Suprapubic skin (tissue), 4 donors: Measurements from ENCODE around the gene KAT2B. TPM values are rescaled to one million over a fixed set of nuclear protein-coding genes. Genes with fewer than 3 reads are reported as not detected.

ENCODE experiments used
- DNase-seq, 2 donors: peaks; one replicate each; pipeline ENCODE4 v3.0.0-alpha.2; 2019; ENCODE audit warnings: low spot score in 2 of 2
- H3K27ac ChIP-seq: fragments of 200-600 bp; sonication (generic); one replicate; pipeline ENCODE4 v1.5.1; 2019
- H3K27me3 ChIP-seq: fragments of 200-600 bp; sonication (generic); one replicate; pipeline ENCODE4 v1.5.1; 2019
- H3K36me3 ChIP-seq: fragments of 200-600 bp; sonication (generic); one replicate; pipeline ENCODE4 v1.5.1; 2019
- H3K4me1 ChIP-seq: fragments of 200-600 bp; sonication (generic); one replicate; pipeline ENCODE4 v1.5.1; 2019
- H3K4me3 ChIP-seq: fragments of 200-600 bp; sonication (generic); one replicate; pipeline ENCODE4 v1.5.1; 2019; ENCODE audit warnings: mild to moderate bottlenecking
- H3K9me3 ChIP-seq: fragments of 200-600 bp; sonication (generic); one replicate; pipeline ENCODE4 v1.5.1; 2019
- EP300 ChIP-seq: sonication (generic); formaldehyde crosslinking; IDR thresholded peaks from one replicate; pipeline ENCODE4 v1.6.1; 2017; ENCODE audit warnings: antibody characterized with exemption
- POLR2A ChIP-seq, 2 donors: fragments of 450-650 bp; IDR thresholded peaks; one replicate each; pipeline ENCODE4 v1.6.1; 2017; ENCODE audit warnings: antibody characterized with exemption in 2 of 2, mild to moderate bottlenecking in 2 of 2, moderate library complexity in 2 of 2
- POLR2AphosphoS5 ChIP-seq, 3 donors: sonication (generic); formaldehyde crosslinking; IDR thresholded peaks; one replicate each; pipeline ENCODE4 v1.6.1; 2017; ENCODE audit warnings: antibody characterized with exemption in 3 of 3
- WGBS: methylation state at CpG from one replicate; pipeline ENCODE4 v1.1.5; 2018; 5-methylcytosine and 5-hydroxymethylcytosine counted together
- total RNA-seq, 4 donors: library from RNA; depleted of rRNA; stranded (reverse); fragments of >200 nt; gene quantifications; one replicate each; pipeline ENCODE4 v1.1.0, GENCODE V29; 2016
- TF ChIP-seq, protein P1 (sequence below), 2 donors: fragments of 200-600 bp in 1 of 2; fragments of 450-650 bp in 1 of 2; sonication (generic) in 1 of 2; IDR thresholded peaks; one replicate each; pipeline ENCODE4 v1.5.1; 2016 to 2019; ENCODE audit warnings: antibody characterized with exemption in 2 of 2, mild to moderate bottlenecking in 1 of 2, moderate library complexity in 1 of 2

The KAT2B gene
- total RNA-seq: 10 to 100 TPM; 35.7 to 63.7 (median 40.2) TPM

DNA sequence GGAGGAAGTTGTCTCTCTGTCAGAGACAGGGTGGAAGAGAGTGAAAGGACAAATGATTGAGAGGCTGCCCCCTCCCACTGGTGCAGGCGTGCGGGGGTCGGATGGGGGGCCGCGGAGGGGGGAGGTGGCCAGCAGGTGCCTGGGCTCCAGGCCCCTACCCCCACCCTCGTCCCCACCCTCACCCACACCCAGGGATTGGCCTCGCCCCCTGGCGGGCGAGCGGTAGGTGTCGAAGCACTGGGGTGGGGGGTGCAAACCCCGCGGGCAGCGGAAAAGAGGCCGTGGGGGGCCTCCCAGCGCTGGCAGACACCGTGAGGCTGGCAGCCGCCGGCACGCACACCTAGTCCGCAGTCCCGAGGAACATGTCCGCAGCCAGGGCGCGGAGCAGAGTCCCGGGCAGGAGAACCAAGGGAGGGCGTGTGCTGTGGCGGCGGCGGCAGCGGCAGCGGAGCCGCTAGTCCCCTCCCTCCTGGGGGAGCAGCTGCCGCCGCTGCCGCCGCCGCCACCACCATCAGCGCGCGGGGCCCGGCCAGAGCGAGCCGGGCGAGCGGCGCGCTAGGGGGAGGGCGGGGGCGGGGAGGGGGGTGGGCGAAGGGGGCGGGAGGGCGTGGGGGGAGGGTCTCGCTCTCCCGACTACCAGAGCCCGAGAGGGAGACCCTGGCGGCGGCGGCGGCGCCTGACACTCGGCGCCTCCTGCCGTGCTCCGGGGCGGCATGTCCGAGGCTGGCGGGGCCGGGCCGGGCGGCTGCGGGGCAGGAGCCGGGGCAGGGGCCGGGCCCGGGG is at the start of gene KAT2B:
Gene KAT2B (plus strand): TSS at position 682 of the 783 bp plus-strand sequence. CDS start 32 bp downstream, at position 714.
- Histone ChIP-seq H3K27ac (peak within 1 kb of the TSS; percentile 90), H3K4me3 (peak within 1 kb of the TSS; percentile 92), H3K4me1 (peaks cover 49% of the 10 kb centered on the region), H3K9me3 (no peaks in the 10 kb centered on the region), H3K27me3 (no peaks in the 10 kb centered on the region), H3K36me3 (no peaks in the 10 kb centered on the region)
- TF ChIP-seq, protein P1, sequence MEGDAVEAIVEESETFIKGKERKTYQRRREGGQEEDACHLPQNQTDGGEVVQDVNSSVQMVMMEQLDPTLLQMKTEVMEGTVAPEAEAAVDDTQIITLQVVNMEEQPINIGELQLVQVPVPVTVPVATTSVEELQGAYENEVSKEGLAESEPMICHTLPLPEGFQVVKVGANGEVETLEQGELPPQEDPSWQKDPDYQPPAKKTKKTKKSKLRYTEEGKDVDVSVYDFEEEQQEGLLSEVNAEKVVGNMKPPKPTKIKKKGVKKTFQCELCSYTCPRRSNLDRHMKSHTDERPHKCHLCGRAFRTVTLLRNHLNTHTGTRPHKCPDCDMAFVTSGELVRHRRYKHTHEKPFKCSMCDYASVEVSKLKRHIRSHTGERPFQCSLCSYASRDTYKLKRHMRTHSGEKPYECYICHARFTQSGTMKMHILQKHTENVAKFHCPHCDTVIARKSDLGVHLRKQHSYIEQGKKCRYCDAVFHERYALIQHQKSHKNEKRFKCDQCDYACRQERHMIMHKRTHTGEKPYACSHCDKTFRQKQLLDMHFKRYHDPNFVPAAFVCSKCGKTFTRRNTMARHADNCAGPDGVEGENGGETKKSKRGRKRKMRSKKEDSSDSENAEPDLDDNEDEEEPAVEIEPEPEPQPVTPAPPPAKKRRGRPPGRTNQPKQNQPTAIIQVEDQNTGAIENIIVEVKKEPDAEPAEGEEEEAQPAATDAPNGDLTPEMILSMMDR (IDR thresholded peaks at IDR 0.05): peak; percentile 42 to 79
- TF ChIP-seq POLR2AphosphoS5 (IDR thresholded peaks at IDR 0.05) (peak in 1 of 3 donors; percentile 60), POLR2A (IDR thresholded peaks at IDR 0.05) (no peak), EP300 (no peak)
- 0% methylated on average over 16 of the region's 75 CpGs for WGBS
- DNase-seq: peak; percentile 85 to 87

DNA sequence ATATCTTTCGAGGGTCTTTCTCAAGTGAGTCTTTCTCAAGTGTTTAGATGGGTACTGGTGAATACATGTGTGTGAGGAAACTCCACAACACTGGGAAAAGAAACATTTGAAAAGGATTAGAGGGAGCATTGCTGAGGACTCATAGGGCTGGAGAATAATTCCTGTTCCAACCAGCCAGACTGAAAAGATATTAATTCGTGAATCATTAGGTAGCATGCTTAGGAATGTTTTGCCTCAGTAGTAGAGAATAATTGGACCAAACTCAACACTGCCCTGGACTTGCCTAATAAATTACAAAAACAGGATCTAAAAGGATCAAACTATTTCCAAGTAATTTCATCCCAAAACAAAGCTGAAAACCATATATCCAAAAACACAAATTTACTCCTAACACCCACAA is 45.5 kb upstream of the KAT2B start:
- DNase-seq: no peak
- Histone ChIP-seq H3K27me3 (no peaks in the 10 kb centered on the region), H3K9me3 (no peaks in the 10 kb centered on the region), H3K4me1 (no peaks in the 10 kb centered on the region), H3K27ac (no peak overlapping the region), H3K36me3 (no peaks in the 10 kb centered on the region), H3K4me3 (no peak overlapping the region)
- 81% methylated on average over 2 of the region's 2 CpGs for WGBS
- TF ChIP-seq POLR2AphosphoS5 (IDR thresholded peaks at IDR 0.05) (no peak), POLR2A (IDR thresholded peaks at IDR 0.05) (no peak)
- TF ChIP-seq, protein P1 (IDR thresholded peaks at IDR 0.05): no peak

DNA sequence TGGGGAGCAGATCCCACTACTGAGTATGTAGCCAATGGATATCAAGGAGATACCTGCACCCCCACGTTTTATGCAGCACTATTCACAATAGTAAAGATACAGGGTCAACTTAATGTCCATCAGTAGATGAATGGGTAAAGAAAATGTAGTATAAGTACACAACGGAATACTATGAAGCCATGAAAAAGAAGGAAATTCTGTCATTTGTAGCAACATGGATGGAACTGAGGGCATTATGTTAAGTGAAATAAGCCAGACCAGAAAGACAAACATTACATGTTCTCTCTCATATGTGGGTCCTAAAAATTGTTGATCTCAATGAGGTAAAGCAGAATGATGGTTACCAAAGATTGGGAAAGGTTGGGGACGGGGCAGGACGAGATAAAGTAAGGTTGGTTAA is 42.7 kb upstream of the KAT2B start:
- Histone ChIP-seq H3K27me3 (no peaks in the 10 kb centered on the region), H3K36me3 (no peaks in the 10 kb centered on the region), H3K4me3 (no peak overlapping the region), H3K9me3 (no peaks in the 10 kb centered on the region), H3K27ac (no peak overlapping the region), H3K4me1 (no peaks in the 10 kb centered on the region)
- 92% methylated on average over 4 of the region's 4 CpGs for WGBS
- no peak for DNase-seq
- TF ChIP-seq POLR2AphosphoS5 (IDR thresholded peaks at IDR 0.05) (no peak), POLR2A (IDR thresholded peaks at IDR 0.05) (no peak), EP300 (no peak)
- TF ChIP-seq, protein P1 (IDR thresholded peaks at IDR 0.05): no peak

DNA sequence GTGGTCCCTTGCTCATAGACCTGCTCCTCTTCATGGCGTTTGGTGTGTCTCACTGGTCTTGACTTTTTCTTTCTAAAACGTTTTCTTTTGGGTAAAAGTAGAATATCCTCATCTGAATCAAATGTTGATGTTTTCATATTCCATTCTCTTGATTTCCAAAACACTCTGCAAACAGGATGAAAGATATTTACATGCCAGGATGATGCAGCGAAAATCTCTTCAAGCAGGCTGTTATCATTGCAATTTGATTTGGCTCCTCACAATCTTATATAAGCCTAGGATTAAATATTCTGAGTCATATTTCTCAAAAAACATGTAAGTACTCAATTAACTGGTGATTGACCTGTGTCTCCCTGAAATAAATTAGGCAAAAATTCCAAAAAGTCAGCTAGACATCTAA is 38.3 kb upstream of the KAT2B start:
- Histone ChIP-seq H3K9me3 (no peaks in the 10 kb centered on the region), H3K36me3 (no peaks in the 10 kb centered on the region), H3K27me3 (no peaks in the 10 kb centered on the region), H3K27ac (no peak overlapping the region), H3K4me3 (no peak overlapping the region), H3K4me1 (no peaks in the 10 kb centered on the region)
- no peak for TF ChIP-seq EP300
- TF ChIP-seq POLR2A (IDR thresholded peaks at IDR 0.05): no peak
- no peak for TF ChIP-seq POLR2AphosphoS5 (IDR thresholded peaks at IDR 0.05)
- TF ChIP-seq, protein P1 (IDR thresholded peaks at IDR 0.05): no peak
- 62% methylated on average over 3 of the region's 3 CpGs for WGBS
- no peak for DNase-seq

DNA sequence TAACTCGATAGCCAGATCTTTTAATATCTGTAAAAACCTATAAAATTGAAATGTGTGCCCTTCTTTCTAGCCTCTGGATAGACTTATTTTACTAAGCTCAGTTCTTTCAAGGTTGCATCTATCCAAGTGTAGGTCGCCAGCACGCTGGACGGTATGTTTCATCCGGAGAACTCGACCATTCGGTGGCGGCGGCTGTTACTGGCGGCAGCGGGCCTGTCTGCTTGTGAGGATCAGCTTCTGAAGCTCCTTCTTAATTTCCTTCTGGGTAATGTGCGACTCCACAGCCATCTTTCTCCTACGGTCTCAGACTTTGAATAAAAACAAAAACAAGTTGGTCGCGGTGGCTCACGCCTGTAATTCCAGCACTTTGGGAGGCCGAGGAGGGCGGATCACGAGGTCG is 32.3 kb upstream of the KAT2B start:
- no peaks in the 10 kb centered on the region for H3K9me3 ChIP-seq
- H3K4me1 ChIP-seq: no peaks in the 10 kb centered on the region
- H3K36me3 ChIP-seq: no peaks in the 10 kb centered on the region
- TF ChIP-seq EP300 (no peak), POLR2A (IDR thresholded peaks at IDR 0.05) (no peak), POLR2AphosphoS5 (IDR thresholded peaks at IDR 0.05) (no peak)
- TF ChIP-seq, protein P1 (IDR thresholded peaks at IDR 0.05): no peak
- no peak overlapping the region for H3K27ac ChIP-seq
- no peak overlapping the region for H3K4me3 ChIP-seq
- H3K27me3 ChIP-seq: no peaks in the 10 kb centered on the region
- no peak for DNase-seq
- 95% methylated on average over 20 of the region's 20 CpGs for WGBS
